ENCODE results near the gene TENM4.

GRCh38 chr11:79273781-79274180 lies 167.0 kb downstream of the TENM4 start:
- TF ChIP-seq CTCF (IDR thresholded peaks at IDR 0.05; ENCODE audit: low read depth, low read length, poor library complexity, severe bottlenecking): no peak
- TF ChIP-seq EZH2phosphoT487 (IDR thresholded peaks at IDR 0.05; ENCODE audit: borderline replicate concordance, low read length): no peak

All from DOHH2 (cell line).